ENCODE results near the gene HCFC2. TPM values are rescaled to one million over a fixed set of nuclear protein-coding genes. Genes with fewer than 3 reads are reported as not detected.
"Not testable (repeated sequence)": the region's sequence is repeated elsewhere in the genome, so short reads cannot be mapped to it uniquely, and the experiment has no call there.

The HCFC2 gene
- total RNA-seq, 1 donor from 2014 or later, result 17.7 TPM

- intact Hi-C loops (cut with micrococcal nuclease), result loop anchor here (1.0 kb wide), 6 partner anchors 45 to 231 kb away; partner anchors contain the start of genes HCFC2, HSP90B1 and TDG
Measured at GRCh38 chr12:104109446-104110271, 45.3 kb downstream of the HCFC2 start.

DNA sequence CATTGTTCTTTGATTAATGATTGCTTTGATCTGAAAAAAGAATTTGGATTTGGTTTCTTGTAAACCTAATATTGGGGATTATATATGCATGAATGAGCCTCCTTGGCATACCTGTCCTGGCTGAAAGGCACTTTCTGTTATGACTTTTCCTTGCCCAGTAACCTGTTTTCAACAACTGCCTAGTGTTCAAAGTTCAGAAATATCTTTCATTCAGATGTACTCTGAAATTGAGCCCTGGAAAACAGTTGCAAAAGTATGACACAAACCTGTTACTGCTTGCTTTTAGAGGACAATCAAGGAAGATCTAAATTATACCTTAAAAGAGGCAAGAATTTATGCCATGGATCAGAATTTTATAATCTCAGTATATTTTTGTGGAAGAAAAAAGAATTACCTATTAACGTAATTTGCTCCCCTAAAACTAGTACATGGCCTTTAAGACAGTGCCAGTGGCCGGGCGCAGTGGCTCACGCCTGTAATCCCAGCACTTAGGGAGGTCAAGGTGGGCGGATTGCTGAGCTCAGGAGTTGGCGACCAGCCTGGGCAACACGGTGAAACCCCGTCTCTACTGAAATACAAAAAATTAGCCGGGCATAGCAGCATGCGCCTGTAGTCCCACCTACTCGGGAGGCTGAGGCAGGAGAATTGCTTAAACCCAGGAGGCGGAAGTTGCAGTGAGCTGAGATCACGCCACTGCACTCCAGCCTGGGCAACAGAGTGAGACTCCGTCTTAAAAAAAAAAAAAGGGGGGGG is 50.7 kb downstream of the HCFC2 start:
- intact Hi-C loops (cut with micrococcal nuclease), result not testable (repeated sequence)

DNA sequence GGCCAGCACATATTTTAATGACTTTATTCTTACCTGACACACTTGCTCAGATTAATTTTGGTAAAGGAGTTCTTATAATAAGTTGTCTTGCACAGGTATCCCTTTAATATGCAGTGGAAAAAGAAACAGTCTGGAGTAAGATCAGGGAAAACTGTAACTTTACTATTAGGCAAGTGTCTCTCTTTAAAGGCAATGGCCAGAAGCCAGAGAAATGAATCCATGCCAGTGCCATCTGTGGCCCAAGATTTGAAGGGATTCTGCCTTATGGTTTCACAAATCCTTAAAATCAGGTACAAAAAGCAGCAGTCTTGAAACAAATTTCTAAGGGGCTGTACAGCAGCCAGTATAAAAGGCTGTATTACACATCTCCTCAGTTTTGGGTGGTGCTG is 51.2 kb downstream of the HCFC2 start:
- intact Hi-C loops (cut with micrococcal nuclease), result no loop called here

DNA sequence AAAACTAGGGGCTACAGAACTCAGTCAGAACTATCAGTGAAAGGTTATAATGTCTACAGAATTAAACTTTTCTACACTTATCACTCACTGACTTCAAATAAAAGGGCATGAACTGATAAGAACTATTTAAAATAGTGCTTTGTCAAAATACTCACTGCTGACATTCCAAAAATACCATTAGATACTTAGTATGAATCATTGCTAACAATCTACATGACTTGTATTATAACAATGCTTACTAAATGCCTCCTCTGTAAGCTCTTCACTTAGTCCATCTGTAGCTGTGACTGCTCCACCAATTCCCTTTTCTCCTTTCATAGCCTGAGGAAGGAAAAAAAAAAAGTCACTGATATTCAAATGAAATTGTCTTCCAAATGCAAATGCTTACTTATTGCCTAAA is 56.7 kb downstream of the HCFC2 start:
- intact Hi-C loops (cut with micrococcal nuclease), result no loop called here

DNA sequence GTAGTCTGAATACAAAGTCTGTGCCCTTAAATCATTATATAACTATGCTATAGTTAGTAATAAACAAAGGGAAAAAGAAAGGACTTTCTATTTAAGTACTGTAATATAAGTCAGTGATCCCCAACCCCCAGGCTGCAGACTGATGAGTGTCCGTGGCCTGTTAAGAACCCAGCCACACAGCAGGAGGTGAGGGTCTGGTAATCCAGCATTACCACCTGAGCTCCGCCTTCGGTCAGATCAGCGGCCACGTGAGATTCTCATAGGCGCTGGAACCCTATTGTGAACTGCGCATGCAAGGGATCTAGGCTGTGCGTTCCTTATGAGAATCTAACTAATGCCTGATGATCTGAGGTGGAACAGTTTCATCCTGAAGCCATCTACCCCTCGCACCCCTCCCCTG is 58.0 kb downstream of the HCFC2 start:
- intact Hi-C loops (cut with micrococcal nuclease), result no loop called here

DNA sequence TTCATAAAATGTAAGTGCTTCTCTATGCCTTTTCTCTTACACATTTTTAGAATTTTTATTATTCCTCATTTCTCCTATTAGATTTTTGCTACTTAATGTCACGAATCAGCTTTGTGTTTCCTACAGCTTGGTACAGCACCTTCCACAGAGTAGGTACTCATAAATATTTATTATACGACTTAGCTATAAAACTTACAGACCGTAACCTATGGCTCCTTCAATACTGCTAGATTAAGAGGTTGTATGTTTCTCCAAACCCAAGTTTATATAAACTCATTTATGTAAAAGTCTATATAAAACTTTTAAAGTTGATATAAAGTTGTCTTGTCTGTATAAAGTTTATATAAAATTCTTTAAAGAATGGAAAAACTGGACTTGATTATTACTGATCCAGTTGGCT is 62.2 kb downstream of the HCFC2 start:
- intact Hi-C loops (cut with micrococcal nuclease), result no loop called here

GRCh38 chr12:104130760-104131159 is 66.4 kb downstream of the HCFC2 start:
- intact Hi-C loops (cut with micrococcal nuclease), result loop anchor here (10.0 kb wide), 1 partner anchor 554 kb away; no protein-coding TSS in a partner anchor

DNA sequence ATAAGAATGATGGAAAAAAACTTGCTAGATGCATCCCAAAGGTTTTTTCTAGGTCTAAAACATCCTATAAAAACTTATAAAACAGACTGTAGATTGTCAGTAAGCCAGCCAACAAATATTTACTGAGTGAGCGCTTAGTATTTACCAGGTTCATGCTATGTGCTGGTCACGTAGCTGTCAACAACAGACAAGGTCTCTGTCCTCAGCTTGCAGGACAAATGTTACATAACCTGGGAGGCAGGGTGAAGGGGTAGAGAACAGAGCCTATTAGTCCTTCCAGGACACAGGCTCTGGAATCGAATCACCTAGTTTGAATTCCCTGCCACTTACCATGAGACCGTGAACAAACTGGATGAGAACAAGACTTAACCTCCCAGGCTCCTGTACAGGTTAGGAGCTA is 67.3 kb downstream of the HCFC2 start:
- intact Hi-C loops (cut with micrococcal nuclease), result loop anchor here (10.0 kb wide), 1 partner anchor 553 kb away; no protein-coding TSS in a partner anchor

- intact Hi-C loops (cut with micrococcal nuclease), result loop anchor here (10.0 kb wide), 1 partner anchor 552 kb away; no protein-coding TSS in a partner anchor
Measured at GRCh38 chr12:104132351-104132956, 68.1 kb downstream of the HCFC2 start.

GRCh38 chr12:104133321-104133720 is 69.0 kb downstream of the HCFC2 start:
- intact Hi-C loops (cut with micrococcal nuclease), result loop anchor here (10.0 kb wide), 1 partner anchor 551 kb away; no protein-coding TSS in a partner anchor

- intact Hi-C loops (cut with micrococcal nuclease), result loop anchor here (10.0 kb wide), 1 partner anchor 551 kb away; no protein-coding TSS in a partner anchor
Measured at GRCh38 chr12:104133866-104134265, 69.5 kb downstream of the HCFC2 start.

DNA sequence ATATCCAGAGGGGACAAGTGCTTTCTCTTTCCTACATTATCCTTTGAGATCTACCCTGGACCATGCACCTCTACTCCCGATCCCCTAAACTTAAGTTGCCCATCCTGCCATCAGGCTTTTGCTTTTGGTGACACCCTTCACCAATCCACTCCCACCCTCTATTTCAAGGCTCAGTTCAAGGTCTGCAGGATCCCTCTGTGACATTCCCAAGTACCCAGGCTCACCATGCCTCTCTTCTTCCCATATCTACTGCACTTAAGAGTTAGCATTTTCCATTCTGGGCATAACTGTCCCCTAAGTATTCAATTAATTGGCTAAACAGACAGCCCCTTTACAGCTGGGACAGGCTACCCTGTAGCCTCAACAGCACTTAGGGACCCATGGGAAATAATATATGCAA is 70.6 kb downstream of the HCFC2 start:
- intact Hi-C loops (cut with micrococcal nuclease), result loop anchor here (5.0 to 10.0 kb wide), 3 partner anchors 167 to 550 kb away; partner anchors contain the start of gene EID3

DNA sequence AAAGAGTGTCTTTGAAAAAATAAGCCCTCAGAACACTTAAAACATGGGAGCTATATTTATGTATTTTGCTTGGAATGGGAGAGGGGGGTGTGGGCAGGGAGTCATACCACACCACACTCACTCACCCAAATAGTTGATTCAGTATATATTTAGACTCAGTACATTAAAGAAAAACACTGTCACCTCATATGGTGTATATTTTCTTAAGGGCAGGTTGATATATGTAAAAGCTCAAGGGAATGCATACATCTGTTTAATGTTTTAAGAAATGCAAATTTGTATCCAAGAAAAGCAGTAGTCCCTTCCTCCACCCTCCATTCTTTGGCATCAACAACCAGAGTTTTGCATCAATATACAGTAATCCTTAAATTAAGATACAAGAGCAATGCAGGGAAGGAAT is 72.2 kb downstream of the HCFC2 start:
- intact Hi-C loops (cut with micrococcal nuclease), result loop anchor here (2.0 to 10.0 kb wide), 4 partner anchors 166 to 548 kb away; partner anchors contain the start of gene EID3

DNA sequence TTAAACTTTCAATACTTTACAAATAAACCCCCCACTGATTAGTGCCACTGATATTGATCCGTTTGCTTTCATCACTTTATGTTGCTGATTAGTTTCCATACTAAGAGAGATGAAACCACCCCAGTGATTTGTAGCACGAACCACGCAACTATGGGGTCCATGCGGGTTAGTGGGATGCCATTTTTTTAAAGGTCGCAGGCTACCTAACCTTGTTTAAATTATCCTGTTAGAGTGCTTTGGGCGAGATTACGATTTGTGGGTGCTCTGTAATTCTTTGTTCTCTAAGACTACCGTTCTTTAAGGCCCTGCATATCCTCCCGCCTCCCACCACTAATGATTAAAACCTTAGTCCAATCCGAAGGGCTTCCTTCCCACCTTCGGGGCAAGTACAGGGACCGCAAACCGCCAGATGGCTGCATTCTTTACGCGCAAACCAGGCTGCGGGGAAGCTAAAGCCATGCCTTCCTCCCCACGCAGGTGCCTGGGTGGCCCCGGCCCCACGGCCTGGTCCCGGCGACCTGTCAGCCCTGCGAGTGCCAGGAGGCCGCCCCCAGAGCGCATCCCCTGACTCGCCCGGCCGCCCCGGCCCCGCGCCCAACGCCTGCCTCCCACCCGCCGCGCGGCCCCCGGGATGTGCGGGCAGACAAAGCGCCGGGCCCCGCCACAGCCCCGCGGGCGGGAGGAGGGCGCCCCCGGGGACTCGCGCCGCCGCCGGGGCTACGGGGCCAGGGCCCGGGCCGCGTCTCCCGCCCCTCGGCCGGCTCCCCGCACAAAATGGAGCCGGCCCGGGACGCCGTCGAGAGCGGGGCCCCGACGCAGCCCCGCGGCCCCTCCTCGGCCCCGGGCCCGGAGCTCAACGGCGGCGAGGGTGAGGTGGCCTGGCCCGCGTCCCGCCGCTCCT is 72.9 kb downstream of the HCFC2 start:
- intact Hi-C loops (cut with micrococcal nuclease), result loop anchor here (2.0 to 10.0 kb wide), 4 partner anchors 165 to 548 kb away; partner anchors contain the start of gene EID3

DNA sequence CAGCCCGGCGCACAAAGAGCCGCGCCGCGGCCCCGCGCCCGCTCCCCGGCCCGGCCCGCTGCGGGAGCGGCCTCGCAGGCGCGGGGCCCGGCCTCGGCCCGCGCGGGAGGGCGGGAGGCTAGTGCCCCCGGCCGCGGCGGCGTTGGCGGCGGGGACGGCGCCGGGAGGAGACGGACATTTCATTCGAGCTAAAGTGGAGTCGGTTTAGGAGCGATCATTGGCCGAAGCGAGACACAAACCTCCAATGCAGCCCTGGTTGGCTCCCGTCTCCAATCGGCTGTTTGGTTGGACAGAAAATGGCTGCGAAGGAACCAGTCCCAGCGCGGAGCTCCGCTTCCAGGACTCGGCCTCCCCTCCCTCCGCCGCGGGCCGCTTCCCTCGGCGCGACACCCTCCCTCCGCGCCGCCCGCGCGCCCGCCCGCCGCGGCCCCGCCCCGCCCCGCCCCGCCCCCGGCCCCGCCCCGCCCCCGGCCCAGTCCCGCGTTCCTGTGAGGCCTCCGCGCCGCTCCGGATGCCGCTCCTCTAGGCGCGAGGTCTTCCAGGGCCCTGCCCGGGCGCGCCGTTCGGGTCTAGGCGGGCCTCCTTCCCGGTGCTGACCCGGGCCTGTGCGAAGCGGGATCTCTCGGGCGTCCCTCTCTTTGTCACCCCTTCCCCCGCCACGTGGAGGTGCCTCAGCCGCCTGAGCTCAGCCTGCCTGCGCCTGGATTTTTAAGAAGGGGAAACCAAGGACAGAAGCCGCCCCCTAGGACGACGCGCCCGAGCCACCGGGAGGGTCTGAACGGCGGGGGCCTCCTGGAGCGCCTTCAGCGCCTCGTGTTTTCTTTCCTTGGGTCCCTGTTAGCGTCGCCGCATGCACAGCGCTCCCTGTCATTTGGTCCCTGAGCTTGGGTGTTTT is 73.8 kb downstream of the HCFC2 start, which contains the start of gene NFYB:
Gene NFYB, minus strand, starts transcription at position 309 of the 895 bp plus-strand sequence. CDS start 2,757 bp downstream, outside the sequence.
- intact Hi-C loops (cut with micrococcal nuclease), result loop anchor here (1.0 to 10.0 kb wide), 12 partner anchors 74 to 1193 kb away; partner anchors contain the start of genes C12orf75, EID3, HCFC2 and HSP90B1

GRCh38 chr12:104138797-104139152 is 74.4 kb downstream of the HCFC2 start:
- intact Hi-C loops (cut with micrococcal nuclease), result loop anchor here (1.0 to 10.0 kb wide), 11 partner anchors 74 to 1192 kb away; partner anchors contain the start of genes C12orf75, EID3, HCFC2 and HSP90B1

GRCh38 chr12:104142543-104142942 is 78.2 kb downstream of the HCFC2 start:
- intact Hi-C loops (cut with micrococcal nuclease), result no loop called here

DNA sequence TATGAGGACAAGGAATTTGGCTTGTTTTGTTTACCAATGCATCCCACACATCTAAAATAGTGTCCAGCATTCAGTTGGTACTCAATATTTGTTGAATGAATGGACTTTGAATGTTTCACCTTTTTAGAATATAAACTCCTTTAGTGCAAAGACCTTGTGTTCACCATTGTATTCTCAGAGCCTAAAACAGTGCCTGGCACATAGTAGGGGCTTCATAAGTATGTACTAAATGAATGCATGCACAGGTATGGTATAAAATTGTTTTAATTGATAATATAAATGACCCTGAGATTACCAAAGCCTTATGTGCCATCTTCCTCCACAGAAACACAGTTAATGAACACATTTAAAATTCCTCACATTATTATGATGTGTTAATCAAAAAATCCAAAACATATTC is 78.7 kb downstream of the HCFC2 start:
- intact Hi-C loops (cut with micrococcal nuclease), result no loop called here

DNA sequence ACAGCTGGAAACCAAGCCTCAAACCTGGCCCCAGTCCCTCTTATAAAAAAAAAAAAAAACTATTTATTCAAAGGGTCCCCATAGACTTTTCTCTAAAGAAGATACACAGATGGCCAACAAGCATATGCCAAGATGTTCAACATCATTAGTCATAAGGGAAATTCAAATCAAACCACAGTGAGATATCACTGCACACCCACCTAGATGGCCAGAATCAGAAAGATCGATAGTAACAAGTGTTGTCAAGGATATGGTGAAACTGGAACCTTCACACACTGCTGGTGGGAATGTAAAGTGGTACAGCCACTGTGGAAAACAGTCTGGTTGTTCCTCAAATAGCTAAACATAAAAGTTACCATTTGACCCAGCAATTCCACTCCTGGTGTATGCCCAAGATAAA is 79.6 kb downstream of the HCFC2 start:
- intact Hi-C loops (cut with micrococcal nuclease), result no loop called here

Measured in T-helper 1 cell treated with Interleukin-12 subunit alpha and Interleukin-12 subunit beta and Interleukin-4 antibody, amounts not matched to agents 30 ng/mL and 1 ng/mL, for 36 hours (primary cell).